WI38 (cell line): ENCODE data around the gene ACKR3.

ENCODE experiments used
- H3K4me3 ChIP-seq: 2 replicates; pipeline ENCODE4 v1.5.1; 2011; ENCODE audit warnings: low read depth, mild to moderate bottlenecking, control low read depth, low read length
- TF ChIP-seq, protein P1 (sequence below): IDR thresholded peaks from 2 replicates; pipeline ENCODE4 v1.5.1; 2012; ENCODE audit warnings: low read depth, mild to moderate bottlenecking, control low read depth, low read length

The ACKR3 gene

DNA sequence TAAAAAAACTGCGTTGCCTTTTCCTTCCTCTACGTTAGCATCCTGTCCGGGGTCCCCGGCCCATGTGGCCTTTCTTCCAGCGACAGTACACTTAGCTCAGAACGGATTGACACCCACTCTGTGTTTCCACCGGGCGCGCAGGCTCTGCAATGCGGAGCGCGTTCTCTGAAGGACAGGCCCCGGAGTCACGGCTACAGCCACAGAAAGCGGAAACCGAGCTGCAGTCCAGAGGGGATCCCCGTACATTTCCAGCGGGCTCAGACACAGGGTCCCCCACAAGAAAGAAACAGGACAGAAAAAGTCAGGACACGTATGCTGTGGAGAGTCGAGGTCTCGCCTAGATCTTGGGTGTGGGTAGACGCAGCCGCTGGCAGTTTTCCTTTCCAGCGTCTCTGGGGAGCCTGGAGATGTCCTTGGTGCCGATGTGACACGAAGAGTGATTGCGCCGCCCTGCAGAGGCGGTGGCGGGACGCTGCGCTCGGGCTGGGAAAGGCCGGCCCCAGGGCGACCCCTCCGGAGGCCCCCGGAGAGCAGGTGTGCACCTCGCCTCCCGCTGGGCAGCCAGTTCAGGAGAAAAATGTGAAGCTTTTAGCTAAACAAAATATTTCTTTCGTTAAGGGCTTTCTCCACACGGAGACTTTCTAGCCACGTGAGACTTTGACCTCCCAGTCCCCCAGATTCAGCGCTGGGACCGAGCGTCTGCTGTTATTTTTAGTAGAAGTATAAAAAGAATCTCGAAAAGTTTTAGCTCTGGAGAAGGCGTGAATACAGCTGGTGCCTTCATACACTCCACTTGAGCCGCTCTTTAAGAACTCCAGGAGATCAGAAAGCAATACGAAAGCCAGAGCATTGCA lies 1.3 kb upstream of the ACKR3 start:
- H3K4me3 ChIP-seq: no peak overlapping the region
- TF ChIP-seq, protein P1, sequence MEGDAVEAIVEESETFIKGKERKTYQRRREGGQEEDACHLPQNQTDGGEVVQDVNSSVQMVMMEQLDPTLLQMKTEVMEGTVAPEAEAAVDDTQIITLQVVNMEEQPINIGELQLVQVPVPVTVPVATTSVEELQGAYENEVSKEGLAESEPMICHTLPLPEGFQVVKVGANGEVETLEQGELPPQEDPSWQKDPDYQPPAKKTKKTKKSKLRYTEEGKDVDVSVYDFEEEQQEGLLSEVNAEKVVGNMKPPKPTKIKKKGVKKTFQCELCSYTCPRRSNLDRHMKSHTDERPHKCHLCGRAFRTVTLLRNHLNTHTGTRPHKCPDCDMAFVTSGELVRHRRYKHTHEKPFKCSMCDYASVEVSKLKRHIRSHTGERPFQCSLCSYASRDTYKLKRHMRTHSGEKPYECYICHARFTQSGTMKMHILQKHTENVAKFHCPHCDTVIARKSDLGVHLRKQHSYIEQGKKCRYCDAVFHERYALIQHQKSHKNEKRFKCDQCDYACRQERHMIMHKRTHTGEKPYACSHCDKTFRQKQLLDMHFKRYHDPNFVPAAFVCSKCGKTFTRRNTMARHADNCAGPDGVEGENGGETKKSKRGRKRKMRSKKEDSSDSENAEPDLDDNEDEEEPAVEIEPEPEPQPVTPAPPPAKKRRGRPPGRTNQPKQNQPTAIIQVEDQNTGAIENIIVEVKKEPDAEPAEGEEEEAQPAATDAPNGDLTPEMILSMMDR: no peak

DNA sequence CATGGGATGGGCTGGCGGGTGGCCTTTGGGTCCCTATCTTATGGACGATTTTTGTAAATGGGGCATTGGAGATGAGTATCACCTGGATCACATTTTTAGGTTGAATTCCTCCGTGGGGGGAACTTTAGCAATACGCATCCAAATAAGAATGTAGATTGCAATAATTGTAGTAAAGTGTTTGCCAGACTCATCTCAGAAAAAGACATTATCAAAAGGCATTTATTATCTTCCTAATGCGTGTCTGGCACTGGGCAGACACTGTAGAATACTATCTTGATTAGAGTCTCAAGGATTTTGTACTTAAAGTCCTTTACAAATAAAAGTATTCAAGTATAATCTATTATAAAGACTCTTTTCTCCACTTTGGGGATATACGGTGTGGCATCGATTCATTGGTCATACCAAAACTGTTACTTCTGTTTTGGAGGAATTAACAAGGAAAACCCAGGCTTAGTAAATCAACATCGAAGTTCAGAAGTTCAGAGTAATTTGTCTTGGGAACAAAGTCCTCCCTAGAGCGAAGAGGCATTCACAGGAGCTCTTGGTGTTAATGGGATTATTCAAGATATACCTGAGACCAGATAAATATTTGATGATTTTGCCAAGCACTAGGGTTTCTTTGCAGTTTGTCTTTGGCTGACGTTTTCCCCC lies 578 bp upstream of the ACKR3 start:
- no peak overlapping the region for H3K4me3 ChIP-seq
- TF ChIP-seq, protein P1: no peak

DNA sequence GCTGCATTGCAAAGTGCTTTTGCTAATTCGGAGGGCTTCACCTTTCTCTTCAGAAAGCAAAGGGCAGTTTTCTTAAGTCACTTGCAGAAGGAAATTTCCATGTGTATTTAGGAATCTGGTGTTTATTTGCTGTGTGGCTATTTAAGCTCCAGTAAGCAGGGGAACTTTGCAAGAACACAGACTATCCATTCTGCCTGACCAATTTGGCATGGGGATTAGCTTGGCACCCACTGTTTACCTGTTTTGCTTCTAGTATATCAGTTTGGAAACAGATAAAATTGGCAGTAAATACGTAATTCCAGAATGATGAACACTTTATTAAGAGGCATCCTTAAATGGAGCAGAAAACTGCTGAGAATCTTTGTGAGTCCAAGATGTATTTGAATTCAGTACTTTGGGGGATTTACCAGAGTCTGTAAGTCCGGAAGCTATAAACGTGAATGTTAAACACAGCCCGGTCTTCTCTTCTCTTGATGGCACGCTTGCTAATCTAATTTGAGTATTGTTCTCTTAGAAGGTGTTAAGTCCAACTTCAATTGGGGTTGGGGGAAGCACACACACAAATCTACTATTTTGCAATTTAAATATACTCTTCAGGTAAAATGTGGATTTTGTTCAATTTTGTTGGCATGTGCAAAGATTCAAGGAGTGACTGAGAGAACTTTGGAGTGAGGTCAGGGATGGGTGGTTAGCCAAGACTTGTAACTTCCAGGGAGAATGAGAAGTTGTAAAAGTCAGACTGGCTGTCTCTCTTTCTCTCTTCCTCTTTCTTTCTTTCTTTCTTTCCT lies 650 bp downstream of the ACKR3 start:
- no peak overlapping the region for H3K4me3 ChIP-seq

DNA sequence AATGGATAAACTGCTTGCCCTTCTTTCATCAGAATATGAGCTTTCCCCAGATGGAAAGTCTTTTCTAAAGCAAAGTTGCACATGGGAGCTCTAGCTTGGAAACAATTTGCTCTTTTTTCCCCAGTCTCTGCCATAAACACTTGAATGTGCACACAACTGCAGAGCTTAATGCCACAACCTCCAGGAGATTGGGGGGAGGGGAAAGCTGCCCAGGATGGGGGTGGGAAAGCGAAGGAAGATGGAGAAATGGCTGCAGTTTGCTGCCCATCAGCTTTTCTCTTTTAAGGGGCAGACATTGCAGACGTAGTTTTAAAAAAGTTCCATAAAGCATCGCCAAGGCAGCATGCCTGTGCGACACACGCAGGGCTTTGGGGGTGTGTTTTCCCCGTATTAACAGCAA lies 1.5 kb downstream of the ACKR3 start:
- TF ChIP-seq, protein P1: no peak
- no peak overlapping the region for H3K4me3 ChIP-seq

More for the DNA sequence above, 650 bp downstream of the ACKR3 start:
- TF ChIP-seq, protein P1: no peak

DNA sequence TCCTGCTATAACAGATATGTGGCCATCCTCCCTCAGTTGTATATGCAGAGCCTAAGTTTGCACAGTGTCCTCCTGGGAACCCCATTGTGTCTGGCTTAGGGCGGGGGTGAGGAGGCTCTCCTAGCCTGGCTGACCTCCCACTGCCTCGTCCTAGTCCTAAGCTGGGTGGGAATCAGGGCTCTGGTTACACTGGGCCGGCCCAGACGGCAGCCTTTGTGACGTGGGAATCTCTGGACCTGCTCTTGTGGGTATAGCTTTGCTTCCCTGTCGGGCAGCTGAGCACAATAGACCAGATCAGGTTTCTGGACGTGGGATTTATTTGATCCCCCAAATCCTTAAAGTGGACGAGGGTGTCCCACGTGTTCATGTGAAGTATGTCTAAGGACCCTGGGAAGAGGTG lies 2.9 kb downstream of the ACKR3 start:
- TF ChIP-seq, protein P1: no peak
- no peak overlapping the region for H3K4me3 ChIP-seq

DNA sequence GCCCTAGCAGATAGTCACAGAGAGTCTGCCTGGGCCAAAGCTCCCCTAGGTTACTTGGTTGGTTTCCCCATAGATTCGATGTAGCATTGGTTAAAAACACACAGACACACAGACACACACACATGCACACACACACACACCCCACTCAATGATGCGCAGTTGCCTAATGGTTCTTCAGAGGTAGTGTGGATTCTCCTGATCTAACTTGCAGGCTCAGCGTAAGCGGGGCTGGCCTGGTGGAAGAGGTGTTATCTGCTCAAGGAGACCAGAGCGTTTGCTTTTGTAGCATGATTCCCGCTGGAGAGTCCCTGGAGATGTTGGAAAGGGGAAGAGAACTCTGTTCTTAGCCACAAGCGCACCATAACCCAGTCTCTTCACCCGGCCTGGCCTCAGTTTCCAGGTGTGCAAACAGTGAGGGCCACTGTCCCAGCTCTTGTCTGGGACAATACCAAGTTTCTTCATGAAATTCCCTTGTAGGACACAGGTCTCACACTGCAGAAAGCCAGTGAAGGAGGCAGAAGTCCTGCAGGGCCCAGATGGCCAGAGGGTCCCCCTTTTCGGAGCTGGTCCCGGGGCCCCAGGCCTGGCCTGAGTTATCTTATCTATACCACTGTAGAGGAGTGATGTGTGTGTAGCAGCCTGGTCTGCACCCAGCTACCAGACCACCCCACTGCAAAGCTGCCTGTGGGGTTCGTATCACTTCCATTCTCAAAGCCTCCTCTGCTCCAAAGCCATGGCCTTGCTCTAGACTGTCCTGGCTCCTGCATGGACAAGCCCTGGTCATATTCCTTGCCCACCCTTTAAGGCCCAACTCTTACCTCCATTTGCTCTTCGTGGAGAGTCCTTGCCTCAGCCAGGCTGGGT lies 3.7 kb downstream of the ACKR3 start:
- H3K4me3 ChIP-seq: no peak overlapping the region
- TF ChIP-seq, protein P1: no peak
